Muscle of arm (tissue), 12 donors: Measurements from ENCODE around the gene ZNF350. TPM values are rescaled to one million over a fixed set of nuclear protein-coding genes. Genes with fewer than 3 reads are reported as not detected.
"Not testable (repeated sequence)": the region's sequence is repeated elsewhere in the genome, so short reads cannot be mapped to it uniquely, and the experiment has no call there.

Experiments
- DNase-seq: peaks from one replicate; pipeline ENCODE4 v3.0.0-alpha.2; 2013
- polyA plus RNA-seq, 12 donors: library from polyadenylated mRNA; unstranded; fragments of 120-200 nt; gene quantifications; one replicate each; pipeline ENCODE4 v1.2.1, GENCODE V29; 2013; ENCODE audit not compliant: insufficient read length in 12 of 12

The ZNF350 gene
- polyA plus RNA-seq, 12 donors, result 4.5 to 12.6 (median 8.1) TPM; not detected in 1

GRCh38 chr19:51976852-51977251, 9.8 kb downstream of the ZNF350 start:
- no peak for DNase-seq

GRCh38 chr19:51975787-51976186, 10.9 kb downstream of the ZNF350 start:
- DNase-seq, result not testable (repeated sequence)

- no peak for DNase-seq
Observed at GRCh38 chr19:51971624-51972023, 15.0 kb downstream of the ZNF350 start.

GRCh38 chr19:51970718-51971117, 15.9 kb downstream of the ZNF350 start:
- DNase-seq, result no peak

- no peak for DNase-seq
Observed at GRCh38 chr19:51965583-51965982, 21.1 kb downstream of the ZNF350 start.

GRCh38 chr19:51960621-51961233, 25.9 kb downstream of the ZNF350 start:
- not testable (repeated sequence) for DNase-seq

GRCh38 chr19:51959791-51960190, 26.8 kb downstream of the ZNF350 start:
- DNase-seq, result no peak

GRCh38 chr19:51957846-51958245, 28.8 kb downstream of the ZNF350 start:
- not testable (repeated sequence) for DNase-seq

- peak; percentile 71 for DNase-seq
Observed at GRCh38 chr19:51948975-51949374, 37.7 kb downstream of the ZNF350 start.

- no peak for DNase-seq
Observed at GRCh38 chr19:51946602-51947001, 40.0 kb downstream of the ZNF350 start.

- no peak for DNase-seq
Observed at GRCh38 chr19:51944798-51945552, 41.7 kb downstream of the ZNF350 start.

- no peak for DNase-seq
Observed at GRCh38 chr19:51938936-51939335, 47.7 kb downstream of the ZNF350 start.

- no peak for DNase-seq
Observed at GRCh38 chr19:51931921-51932320, 54.7 kb downstream of the ZNF350 start.

- DNase-seq, result no peak
Observed at GRCh38 chr19:51927859-51928258, 58.8 kb downstream of the ZNF350 start.

GRCh38 chr19:51926784-51927741, 59.6 kb downstream of the ZNF350 start, which contains the start of gene ZNF613:
ZNF613 (plus strand) TSS chr19:51927472; CDS start chr19:51936221, 8,749 bp downstream.
- DNase-seq, result peak; percentile 93

- DNase-seq, result no peak
Observed at GRCh38 chr19:51926426-51926783, 60.2 kb downstream of the ZNF350 start.

GRCh38 chr19:51921949-51922348, 64.7 kb downstream of the ZNF350 start:
- no peak for DNase-seq

GRCh38 chr19:51919606-51920005, 67.0 kb downstream of the ZNF350 start:
- DNase-seq, result no peak

- no peak for DNase-seq
Observed at GRCh38 chr19:51916167-51916566, 70.5 kb downstream of the ZNF350 start.

- no peak for DNase-seq
Observed at GRCh38 chr19:51915324-51915867, 71.2 kb downstream of the ZNF350 start.
